Measurements from ENCODE around the gene RBP3. TPM values are rescaled to one million over a fixed set of nuclear protein-coding genes. Genes with fewer than 3 reads are reported as not detected.

RBP3 gene
- polyA plus RNA-seq, 1 donor (not counting 4 experiments of a cell fraction or from before 2014, with no cell fraction given): not detected

- TF ChIP-seq CTCF (optimal IDR thresholded peaks at IDR 0.05 in 1 of 3, IDR thresholded peaks at IDR 0.05 in 1 of 3, conservative IDR thresholded peaks at IDR 0.05 in 1 of 3; ENCODE audit: extremely low read depth in 1 of 3, insufficient read depth in 2 of 3, low read length in 3 of 3): no peak
- no peak for TF ChIP-seq EZH2 (IDR thresholded peaks at IDR 0.05; ENCODE audit: low read length)
- H3K4me3 ChIP-seq (ENCODE audit: control insufficient read depth in 2 of 3, extremely low read depth in 1 of 3, insufficient read depth in 2 of 3, low read depth in 1 of 3, low read length in 3 of 3): no peak overlapping the region
- H3K9me1 ChIP-seq (ENCODE audit: control insufficient read depth, extremely low read depth, insufficient read depth, low read length): no peaks in the 10 kb centered on the region
- no peak overlapping the region for H3K4me2 ChIP-seq (ENCODE audit: control insufficient read depth, extremely low read depth, insufficient read depth, low read depth, low read length)
- no peaks in the 10 kb centered on the region for H3K79me2 ChIP-seq (ENCODE audit: control insufficient read depth, insufficient read depth, low read length)
- DNase-seq (ENCODE audit: low read depth, low spot score) (no peak), FAIRE-seq (no peak)
- dilution Hi-C loops (cut with MboI; ENCODE audit: extremely low pct_ligation_motif_present, low sequenced_read_pairs): no loop called here
- no peaks in the 10 kb centered on the region for H4K20me1 ChIP-seq (ENCODE audit: control insufficient read depth, extremely low read depth, insufficient read depth, low read length)
- peaks cover 13% of the 10 kb centered on the region for H3K4me1 ChIP-seq (ENCODE audit: control insufficient read depth, extremely low read depth, insufficient read depth, low read length)
- no peaks in the 10 kb centered on the region for H3K27me3 ChIP-seq (ENCODE audit: control insufficient read depth, extremely low read depth, insufficient read depth, low read length)
- H3K36me3 ChIP-seq (ENCODE audit: control insufficient read depth in 2 of 2, extremely low read depth in 1 of 2, insufficient read depth in 2 of 2, low read length in 2 of 2): no peaks in the 10 kb centered on the region
- H3K9me3 ChIP-seq (ENCODE audit: control insufficient read depth, low read depth, low read length): no peaks in the 10 kb centered on the region
- no peak overlapping the region for H2AFZ ChIP-seq (ENCODE audit: control insufficient read depth, low read length)
- H3K9ac ChIP-seq (ENCODE audit: control insufficient read depth, extremely low read depth, insufficient read depth, low read length): no peak overlapping the region
- H3K27ac ChIP-seq (ENCODE audit: control insufficient read depth, insufficient read depth, low read length): no peak overlapping the region
Observed at GRCh38 chr10:47359101-47359500, 10.9 kb downstream of the RBP3 start.

- FAIRE-seq (no peak), DNase-seq (ENCODE audit: low read depth, low spot score) (no peak)
- dilution Hi-C loops (cut with MboI; ENCODE audit: extremely low pct_ligation_motif_present, low sequenced_read_pairs): no loop called here
Observed at GRCh38 chr10:47359626-47360418, 11.7 kb downstream of the RBP3 start.

More at GRCh38 chr10:47359626-47360418, 11.7 kb downstream of the RBP3 start:
- Histone ChIP-seq H3K4me2 (ENCODE audit: control insufficient read depth, extremely low read depth, insufficient read depth, low read depth, low read length) (no peak overlapping the region), H3K79me2 (ENCODE audit: control insufficient read depth, insufficient read depth, low read length) (no peaks in the 10 kb centered on the region), H3K4me1 (ENCODE audit: control insufficient read depth, extremely low read depth, insufficient read depth, low read length) (peaks cover 13% of the 10 kb centered on the region), H2AFZ (ENCODE audit: control insufficient read depth, low read length) (no peak overlapping the region), H3K27ac (ENCODE audit: control insufficient read depth, insufficient read depth, low read length) (no peak overlapping the region), H3K4me3 (ENCODE audit: control insufficient read depth in 2 of 3, extremely low read depth in 1 of 3, insufficient read depth in 2 of 3, low read depth in 1 of 3, low read length in 3 of 3) (no peak overlapping the region), H4K20me1 (ENCODE audit: control insufficient read depth, extremely low read depth, insufficient read depth, low read length) (no peaks in the 10 kb centered on the region), H3K9ac (ENCODE audit: control insufficient read depth, extremely low read depth, insufficient read depth, low read length) (no peak overlapping the region), H3K27me3 (ENCODE audit: control insufficient read depth, extremely low read depth, insufficient read depth, low read length) (no peaks in the 10 kb centered on the region), H3K36me3 (ENCODE audit: control insufficient read depth in 2 of 2, extremely low read depth in 1 of 2, insufficient read depth in 2 of 2, low read length in 2 of 2) (no peaks in the 10 kb centered on the region), H3K9me1 (ENCODE audit: control insufficient read depth, extremely low read depth, insufficient read depth, low read length) (no peaks in the 10 kb centered on the region), H3K9me3 (ENCODE audit: control insufficient read depth, low read depth, low read length) (no peaks in the 10 kb centered on the region)
- TF ChIP-seq EZH2 (IDR thresholded peaks at IDR 0.05; ENCODE audit: low read length) (no peak), CTCF (optimal IDR thresholded peaks at IDR 0.05 in 1 of 3, IDR thresholded peaks at IDR 0.05 in 1 of 3, conservative IDR thresholded peaks at IDR 0.05 in 1 of 3; ENCODE audit: extremely low read depth in 1 of 3, insufficient read depth in 2 of 3, low read length in 3 of 3) (no peak)

Data from keratinocyte (primary cell).